Activated naive CD8-positive, alpha-beta T cell treated with anti-CD3 and anti-CD28 coated beads, Interleukin-2, amount 10 ng/mL, durations not matched to agents 7 days and 5 days (primary cell): Measurements from ENCODE around the gene ENTREP3. TPM values are rescaled to one million over a fixed set of nuclear protein-coding genes. Genes with fewer than 3 reads are reported as not detected.
A peak's percentile ranks its signal among the peaks of the same experiment; 100 is the strongest.
"Not testable (repeated sequence)": the region's sequence is repeated elsewhere in the genome, so short reads cannot be mapped to it uniquely, and the experiment has no call there.

Experiments used
- ATAC-seq: fragments of 150-1000 bp; cut with Tn5 transposase; one replicate; pipeline ENCODE4 v1.10.0; 2021; ENCODE audit warnings: low read depth, moderate library complexity
- POLR2A ChIA-PET: fragments of 350-600 bp; sonication (Branson Sonifier 250); formaldehyde crosslinking; loops from one replicate; lab custom pipeline; 2021; ENCODE audit warnings: antibody characterized with exemption; lab: Charles Lee
- DNase-seq: peaks from one replicate; pipeline ENCODE4 v3.0.0; 2021
- H3K27ac Mint-ChIP-seq: one replicate; pipeline ENCODE4 v1.8.0; 2022; ENCODE audit warnings: mild to moderate bottlenecking, mixed read lengths
- H3K27me3 Mint-ChIP-seq: one replicate; pipeline ENCODE4 v1.8.0; 2022; ENCODE audit warnings: mild to moderate bottlenecking, moderate library complexity, mixed read lengths
- H3K36me3 Mint-ChIP-seq: one replicate; pipeline ENCODE4 v1.8.0; 2021; ENCODE audit warnings: mild to moderate bottlenecking, mixed read lengths
- H3K4me1 Mint-ChIP-seq: one replicate; pipeline ENCODE4 v1.8.0; 2021; ENCODE audit warnings: mixed read lengths
- H3K4me3 Mint-ChIP-seq: one replicate; pipeline ENCODE4 v1.8.0; 2022; ENCODE audit warnings: mild to moderate bottlenecking, moderate library complexity, mixed read lengths
- H3K9me3 Mint-ChIP-seq: one replicate; pipeline ENCODE4 v1.8.0; 2021; ENCODE audit warnings: mixed read lengths
- total RNA-seq, 2 experiments: library from RNA; stranded (reverse); gene quantifications; one replicate each; pipeline ENCODE4 v1.2.3, GENCODE V29; 2021

The ENTREP3 gene
- total RNA-seq, 2 experiments from 2014 or later: 26.0 to 29.4 TPM

DNA sequence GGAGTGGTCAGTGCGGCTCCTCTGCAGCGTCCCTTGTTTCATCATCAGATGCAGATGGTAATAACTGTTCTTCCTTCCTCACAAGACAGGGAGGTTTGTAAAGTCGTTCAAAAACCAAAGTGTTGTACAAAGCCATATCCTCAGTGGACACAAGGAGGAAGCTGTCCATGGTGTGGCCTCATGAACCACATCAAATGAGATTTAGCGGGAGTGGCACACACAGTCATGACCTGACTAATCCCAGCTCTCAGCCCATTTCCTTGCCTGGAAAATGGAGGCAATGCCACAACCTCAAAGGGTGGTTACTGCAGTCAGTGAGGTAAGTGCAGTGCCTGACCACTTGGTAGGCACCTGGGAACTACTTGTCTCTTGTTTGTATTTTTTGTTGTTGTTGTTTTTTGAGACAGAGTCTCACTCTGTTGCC is 13.4 kb downstream of the ENTREP3 start:
- POLR2A ChIA-PET: interaction anchor here (0.7 to 1.8 kb wide), 8 partner anchors 10 to 69 kb away, joined by 3 to 15 read pairs (median 4); partner anchors contain the start of genes CLK2, KRTCAP2 and MTX1
- H3K36me3 Mint-ChIP-seq: peaks cover 10% of the 10 kb centered on the region
- DNase-seq (no peak), ATAC-seq (no peak)
- peak overlapping the region; percentile 95 for H3K27ac Mint-ChIP-seq
- H3K9me3 Mint-ChIP-seq: peaks cover 1% of the 10 kb centered on the region
- peak overlapping the region; percentile 85 for H3K4me3 Mint-ChIP-seq
- no peaks in the 10 kb centered on the region for H3K27me3 Mint-ChIP-seq
- H3K4me1 Mint-ChIP-seq: peaks cover 49% of the 10 kb centered on the region

- peaks cover 10% of the 10 kb centered on the region for H3K36me3 Mint-ChIP-seq
- no peaks in the 10 kb centered on the region for H3K27me3 Mint-ChIP-seq
- no peak for DNase-seq
- POLR2A ChIA-PET: interaction anchor here (0.7 to 1.8 kb wide), 8 partner anchors 11 to 68 kb away, joined by 3 to 15 read pairs (median 4); partner anchors contain the start of genes CLK2, KRTCAP2 and MTX1
- H3K4me1 Mint-ChIP-seq: peaks cover 49% of the 10 kb centered on the region
- peak overlapping the region; percentile 85 for H3K4me3 Mint-ChIP-seq
- peak; percentile 20 for ATAC-seq
- H3K27ac Mint-ChIP-seq: peak overlapping the region; percentile 87
- H3K9me3 Mint-ChIP-seq: peaks cover 1% of the 10 kb centered on the region
Measured at GRCh38 chr1:155241069-155241679, 14.1 kb downstream of the ENTREP3 start.

- POLR2A ChIA-PET: no interaction called here
- H3K9me3 Mint-ChIP-seq: no peaks in the 10 kb centered on the region
- H3K27ac Mint-ChIP-seq: no peak overlapping the region
- ATAC-seq (no peak), DNase-seq (no peak)
- H3K36me3 Mint-ChIP-seq: peaks cover 13% of the 10 kb centered on the region
- H3K4me3 Mint-ChIP-seq: no peak overlapping the region
- peaks cover 16% of the 10 kb centered on the region for H3K4me1 Mint-ChIP-seq
- H3K27me3 Mint-ChIP-seq: no peaks in the 10 kb centered on the region
Measured at GRCh38 chr1:155236451-155236850, 18.8 kb downstream of the ENTREP3 start.

DNA sequence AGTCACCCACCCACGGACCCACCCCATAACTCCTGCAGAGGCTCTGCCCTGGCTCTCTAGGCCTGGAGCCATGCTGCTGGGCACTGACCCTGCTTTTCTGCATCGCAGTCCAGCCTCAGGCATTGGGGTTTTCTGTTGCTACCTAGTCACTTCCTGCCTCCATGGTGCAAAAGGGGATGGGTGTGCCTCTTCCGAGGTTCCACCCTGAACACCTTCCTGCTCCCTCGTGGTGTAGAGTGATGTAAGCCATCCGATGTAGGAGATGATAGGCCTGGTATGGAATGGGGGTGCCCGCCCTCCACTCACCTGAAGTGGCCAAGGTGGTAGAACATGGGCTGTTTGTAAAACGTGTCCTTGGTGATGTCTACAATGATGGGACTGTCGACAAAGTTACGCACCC is 19.9 kb downstream of the ENTREP3 start:
- H3K4me3 Mint-ChIP-seq, POLR2A ChIA-PET, DNase-seq, H3K9me3 Mint-ChIP-seq, ATAC-seq, H3K27me3 Mint-ChIP-seq: not testable (repeated sequence)
- Mint-ChIP-seq H3K4me1 (peaks cover 11% of the 10 kb centered on the region), H3K36me3 (peaks cover 13% of the 10 kb centered on the region), H3K27ac (peak overlapping the region; percentile 25)

GRCh38 chr1:155233502-155233901 is 21.8 kb downstream of the ENTREP3 start:
- H3K27me3 Mint-ChIP-seq, H3K27ac Mint-ChIP-seq, POLR2A ChIA-PET, H3K4me1 Mint-ChIP-seq, ATAC-seq, H3K9me3 Mint-ChIP-seq, H3K4me3 Mint-ChIP-seq, DNase-seq: not testable (repeated sequence)
- H3K36me3 Mint-ChIP-seq: peaks cover 12% of the 10 kb centered on the region

- H3K36me3 Mint-ChIP-seq: peaks cover 12% of the 10 kb centered on the region
- ATAC-seq, H3K9me3 Mint-ChIP-seq, H3K27me3 Mint-ChIP-seq, H3K27ac Mint-ChIP-seq, POLR2A ChIA-PET, DNase-seq, H3K4me3 Mint-ChIP-seq: not testable (repeated sequence)
- peaks cover 14% of the 10 kb centered on the region for H3K4me1 Mint-ChIP-seq
Measured at GRCh38 chr1:155232001-155232978, 23.0 kb downstream of the ENTREP3 start.

- not testable (repeated sequence) for H3K27ac Mint-ChIP-seq, DNase-seq, H3K27me3 Mint-ChIP-seq, H3K9me3 Mint-ChIP-seq, H3K4me3 Mint-ChIP-seq, ATAC-seq
- Mint-ChIP-seq H3K4me1 (peaks cover 16% of the 10 kb centered on the region), H3K36me3 (peaks cover 10% of the 10 kb centered on the region)
- POLR2A ChIA-PET: interaction anchor here (1.2 kb wide), 1 partner anchor 37 kb away, joined by 3 read pairs; no protein-coding TSS in a partner anchor
Measured at GRCh38 chr1:155231302-155231701, 24.0 kb downstream of the ENTREP3 start.

GRCh38 chr1:155228096-155228427 is 27.2 kb downstream of the ENTREP3 start:
- POLR2A ChIA-PET: interaction anchor here (1.6 to 2.8 kb wide), 6 partner anchors 13 to 54 kb away, joined by 12 to 32 read pairs (median 20); partner anchors contain the start of genes KRTCAP2, MTX1, THBS3 and TRIM46
- ATAC-seq (no peak), DNase-seq (no peak)
- Mint-ChIP-seq H3K4me1 (peaks cover 24% of the 10 kb centered on the region), H3K9me3 (no peaks in the 10 kb centered on the region), H3K27me3 (no peaks in the 10 kb centered on the region), H3K36me3 (peaks cover 5% of the 10 kb centered on the region), H3K27ac (peak overlapping the region; percentile 92), H3K4me3 (peak overlapping the region; percentile 95)

DNA sequence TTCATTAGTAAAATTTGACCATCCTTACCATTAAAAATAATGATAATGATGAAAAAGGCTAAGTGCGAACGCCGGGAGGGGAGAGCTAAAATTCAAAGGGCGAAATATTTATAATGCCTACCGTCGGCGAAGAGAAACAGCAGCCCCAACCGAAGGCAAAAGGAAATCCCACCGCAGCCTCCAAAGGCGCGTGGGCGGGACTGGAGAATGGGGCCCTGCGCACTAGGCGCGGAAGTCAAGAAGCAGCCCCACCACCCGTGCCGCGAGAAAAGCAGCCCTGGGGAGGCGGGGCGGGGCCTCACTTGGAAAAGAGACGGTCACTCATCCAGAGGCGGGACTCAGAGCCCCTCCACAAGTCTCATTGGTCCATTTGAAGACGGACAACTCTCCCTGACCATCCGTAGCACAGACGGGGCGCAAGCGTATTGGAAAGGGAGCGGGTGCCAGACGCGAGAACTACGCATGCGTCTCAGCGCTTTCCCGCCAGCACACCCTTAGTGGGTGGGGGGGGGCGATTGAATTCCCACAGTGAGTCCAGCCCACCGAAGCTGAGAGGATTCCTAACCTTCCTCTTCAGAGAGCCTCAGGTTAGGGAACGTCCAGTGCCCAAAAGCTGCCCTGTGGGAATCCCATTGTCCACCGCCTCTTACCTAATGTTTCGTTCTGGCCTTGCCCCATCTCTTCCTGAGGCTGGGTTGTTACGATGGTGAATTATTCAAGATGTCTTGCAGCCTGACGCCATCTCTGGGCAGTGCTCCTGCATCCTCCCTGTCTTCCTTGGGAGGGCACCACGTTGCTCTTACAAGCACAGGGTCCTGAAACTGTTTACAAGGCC is 27.8 kb downstream of the ENTREP3 start:
- POLR2A ChIA-PET: interaction anchor here (0.6 to 2.8 kb wide), 10 partner anchors 10 to 176 kb away, joined by 3 to 32 read pairs (median 13); partner anchors contain the start of genes ADAM15, KRTCAP2, MTX1 and THBS3
- DNase-seq (peak; percentile 96), ATAC-seq (peak; percentile 96)
- H3K27ac Mint-ChIP-seq: peak overlapping the region; percentile 92
- no peaks in the 10 kb centered on the region for H3K27me3 Mint-ChIP-seq
- peaks cover 24% of the 10 kb centered on the region for H3K4me1 Mint-ChIP-seq
- peak overlapping the region; percentile 95 for H3K4me3 Mint-ChIP-seq
- no peaks in the 10 kb centered on the region for H3K9me3 Mint-ChIP-seq
- H3K36me3 Mint-ChIP-seq: peaks cover 7% of the 10 kb centered on the region

DNA sequence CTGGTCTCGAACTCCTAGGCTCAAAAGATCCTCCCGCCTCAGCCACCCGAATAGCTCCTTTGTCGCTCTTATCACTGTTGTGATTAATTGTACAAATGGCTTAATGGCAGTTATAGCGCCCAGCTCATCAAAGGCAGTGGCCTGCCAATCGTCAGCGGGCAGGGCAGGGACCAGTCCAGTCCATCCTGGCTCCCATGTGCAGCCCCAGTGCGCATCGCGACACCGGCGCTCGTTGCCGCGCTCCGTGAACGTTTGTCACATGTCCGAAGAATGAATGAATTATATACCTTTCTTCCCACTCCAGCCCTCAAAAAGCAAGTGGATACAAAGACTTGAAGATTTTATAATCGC is 28.4 kb downstream of the ENTREP3 start:
- POLR2A ChIA-PET: interaction anchor here (0.6 to 2.8 kb wide), 11 partner anchors 9 to 176 kb away, joined by 3 to 32 read pairs (median 12); partner anchors contain the start of genes ADAM15, KRTCAP2, MTX1 and THBS3
- DNase-seq (no peak), ATAC-seq (peak; percentile 31)
- Mint-ChIP-seq H3K4me3 (peak overlapping the region; percentile 95), H3K9me3 (no peaks in the 10 kb centered on the region), H3K4me1 (peaks cover 24% of the 10 kb centered on the region), H3K36me3 (peaks cover 10% of the 10 kb centered on the region), H3K27me3 (no peaks in the 10 kb centered on the region), H3K27ac (peak overlapping the region; percentile 92)

DNA sequence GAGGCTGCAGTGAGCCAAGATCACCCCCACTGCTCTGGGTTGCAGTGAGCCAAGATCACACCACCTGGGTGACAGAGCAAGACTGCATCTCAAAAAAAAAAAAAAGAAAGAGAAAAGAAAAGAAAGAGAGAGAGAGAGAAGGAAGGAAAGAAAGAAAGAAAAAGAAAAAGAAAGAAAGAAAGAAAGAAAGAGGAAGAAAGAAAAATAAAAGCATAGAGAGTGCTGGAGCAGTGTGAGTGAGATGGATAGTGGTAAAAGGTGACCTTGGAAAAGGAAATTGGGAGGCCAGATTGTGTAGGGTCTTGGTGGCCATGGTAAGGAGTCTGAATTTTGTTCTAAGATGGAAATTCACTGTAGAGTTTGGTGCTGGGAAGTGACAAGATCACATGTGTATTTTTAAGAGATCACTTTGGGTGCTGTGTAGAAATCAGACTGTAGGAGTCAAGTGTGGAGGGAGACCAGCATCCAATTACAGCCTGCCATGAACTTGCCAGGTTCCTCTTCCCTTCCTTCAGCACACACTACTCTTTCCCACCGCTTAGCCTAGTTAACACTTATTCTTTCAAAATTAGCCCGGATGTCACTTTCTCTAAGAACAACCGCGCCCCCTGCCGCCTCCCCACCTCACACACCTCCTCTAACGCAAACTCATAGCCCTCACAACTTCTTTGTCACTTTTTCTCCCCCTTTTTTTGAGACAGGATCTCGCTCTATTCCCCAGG is 28.9 kb downstream of the ENTREP3 start:
- Mint-ChIP-seq H3K27me3 (no peaks in the 10 kb centered on the region), H3K9me3 (no peaks in the 10 kb centered on the region), H3K27ac (peak overlapping the region; percentile 92), H3K36me3 (peaks cover 10% of the 10 kb centered on the region), H3K4me3 (peak overlapping the region; percentile 95), H3K4me1 (peaks cover 24% of the 10 kb centered on the region)
- peak; percentile 46 for ATAC-seq
- POLR2A ChIA-PET: interaction anchor here (0.7 to 3.0 kb wide), 11 partner anchors 8 to 175 kb away, joined by 3 to 32 read pairs (median 14); partner anchors contain the start of genes ADAM15, KRTCAP2, MTX1 and THBS3
- peak; percentile 84 for DNase-seq

DNA sequence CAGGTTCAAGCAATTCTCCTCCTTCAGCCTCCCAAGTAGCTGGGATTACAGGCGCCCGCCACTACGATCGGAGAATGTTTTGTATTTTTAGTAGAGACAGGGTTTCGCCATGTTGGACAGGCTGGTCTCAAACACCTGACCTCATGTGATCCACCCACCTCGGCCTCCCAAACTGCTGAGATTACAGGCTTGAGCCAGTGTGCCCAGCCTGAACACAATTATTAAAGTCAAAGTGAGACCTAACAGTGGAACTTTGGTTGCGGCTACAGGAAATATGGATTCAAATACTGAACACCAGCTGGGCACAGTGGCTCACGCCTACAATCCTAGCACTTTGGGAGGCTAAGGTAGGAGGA is 29.9 kb downstream of the ENTREP3 start:
- Mint-ChIP-seq H3K4me1 (peaks cover 24% of the 10 kb centered on the region), H3K4me3 (peak overlapping the region; percentile 95), H3K27ac (peak overlapping the region; percentile 92)
- not testable (repeated sequence) for DNase-seq, ATAC-seq, H3K9me3 Mint-ChIP-seq, H3K27me3 Mint-ChIP-seq, H3K36me3 Mint-ChIP-seq
- POLR2A ChIA-PET: interaction anchor here (2.0 to 3.0 kb wide), 3 partner anchors 16 to 31 kb away, joined by 8 to 15 read pairs (median 10); partner anchors contain the start of genes MTX1 and THBS3
